ENCODE data around the gene TTC3. TPM values are rescaled to one million over a fixed set of nuclear protein-coding genes. Genes with fewer than 3 reads are reported as not detected.
"Not testable (repeated sequence)": the region's sequence is repeated elsewhere in the genome, so short reads cannot be mapped to it uniquely, and the experiment has no call there.

The TTC3 gene
- total RNA-seq, 1 donor from 2014 or later = 216 TPM

GRCh38 chr21:37106998-37107397 lies 33.9 kb downstream of the TTC3 start:
- no peak overlapping the region for H3K4me3 Mint-ChIP-seq
- H3K9me3 Mint-ChIP-seq = peaks cover 23% of the 10 kb centered on the region

GRCh38 chr21:37111029-37111428 lies 38.0 kb downstream of the TTC3 start:
- not testable (repeated sequence) for H3K27me3 Mint-ChIP-seq (ENCODE audit: low read depth); H3K4me1 Mint-ChIP-seq; H3K27ac Mint-ChIP-seq (ENCODE audit: unreplicated experiment); DNase-seq (ENCODE audit: low read depth, low spot score); H3K4me3 Mint-ChIP-seq
- peaks cover 66% of the 10 kb centered on the region for H3K36me3 Mint-ChIP-seq (ENCODE audit: low read depth)
- peaks cover 20% of the 10 kb centered on the region for H3K9me3 Mint-ChIP-seq

More at GRCh38 chr21:37106998-37107397, 33.9 kb downstream of the TTC3 start:
- no peak overlapping the region for H3K27ac Mint-ChIP-seq (ENCODE audit: unreplicated experiment)
- no peak for DNase-seq (ENCODE audit: low read depth, low spot score)
- no peaks in the 10 kb centered on the region for H3K27me3 Mint-ChIP-seq (ENCODE audit: low read depth)
- H3K36me3 Mint-ChIP-seq (ENCODE audit: low read depth) = peaks cover 71% of the 10 kb centered on the region
- TF ChIP-seq CTCF (conservative IDR thresholded peaks at IDR 0.05) = no peak
- no peaks in the 10 kb centered on the region for H3K4me1 Mint-ChIP-seq

- not testable (repeated sequence) for H3K9me3 Mint-ChIP-seq; H3K27me3 Mint-ChIP-seq (ENCODE audit: low read depth); H3K27ac Mint-ChIP-seq (ENCODE audit: unreplicated experiment); DNase-seq (ENCODE audit: low read depth, low spot score); H3K4me1 Mint-ChIP-seq; H3K4me3 Mint-ChIP-seq
- H3K36me3 Mint-ChIP-seq (ENCODE audit: low read depth) = peaks cover 40% of the 10 kb centered on the region
Observed at GRCh38 chr21:37114301-37114700, 41.2 kb downstream of the TTC3 start.

- not testable (repeated sequence) for H3K4me3 Mint-ChIP-seq; H3K9me3 Mint-ChIP-seq; H3K27ac Mint-ChIP-seq (ENCODE audit: unreplicated experiment); DNase-seq (ENCODE audit: low read depth, low spot score); H3K27me3 Mint-ChIP-seq (ENCODE audit: low read depth)
- Mint-ChIP-seq H3K36me3 (ENCODE audit: low read depth) (peaks cover 23% of the 10 kb centered on the region), H3K4me1 (peaks cover 10% of the 10 kb centered on the region)
Observed at GRCh38 chr21:37116459-37116858, 43.4 kb downstream of the TTC3 start.

- no peak for DNase-seq (ENCODE audit: low read depth, low spot score)
- no peaks in the 10 kb centered on the region for H3K27me3 Mint-ChIP-seq (ENCODE audit: low read depth)
- TF ChIP-seq CTCF (conservative IDR thresholded peaks at IDR 0.05) = no peak
- H3K36me3 Mint-ChIP-seq (ENCODE audit: low read depth) = peaks cover 19% of the 10 kb centered on the region
- H3K27ac Mint-ChIP-seq (ENCODE audit: unreplicated experiment) = no peak overlapping the region
- peaks cover 3% of the 10 kb centered on the region for H3K9me3 Mint-ChIP-seq
- peaks cover 10% of the 10 kb centered on the region for H3K4me1 Mint-ChIP-seq
- H3K4me3 Mint-ChIP-seq = no peak overlapping the region
Observed at GRCh38 chr21:37117204-37117603, 44.1 kb downstream of the TTC3 start.

- no peaks in the 10 kb centered on the region for H3K27me3 Mint-ChIP-seq (ENCODE audit: low read depth)
- H3K4me3 Mint-ChIP-seq = no peak overlapping the region
- H3K9me3 Mint-ChIP-seq = no peaks in the 10 kb centered on the region
- peaks cover 13% of the 10 kb centered on the region for H3K36me3 Mint-ChIP-seq (ENCODE audit: low read depth)
- no peak overlapping the region for H3K27ac Mint-ChIP-seq (ENCODE audit: unreplicated experiment)
- peaks cover 10% of the 10 kb centered on the region for H3K4me1 Mint-ChIP-seq
- DNase-seq (ENCODE audit: low read depth, low spot score) = no peak
- TF ChIP-seq CTCF (conservative IDR thresholded peaks at IDR 0.05) = no peak
Observed at GRCh38 chr21:37118187-37118826, 45.3 kb downstream of the TTC3 start.

GRCh38 chr21:37119421-37120218 lies 46.6 kb downstream of the TTC3 start:
- H3K4me1 Mint-ChIP-seq = peaks cover 10% of the 10 kb centered on the region
- H3K27me3 Mint-ChIP-seq (ENCODE audit: low read depth) = no peaks in the 10 kb centered on the region
- peak overlapping the region; percentile 12 for H3K27ac Mint-ChIP-seq (ENCODE audit: unreplicated experiment)
- no peak for DNase-seq (ENCODE audit: low read depth, low spot score)
- no peak overlapping the region for H3K4me3 Mint-ChIP-seq
- TF ChIP-seq CTCF (conservative IDR thresholded peaks at IDR 0.05) = no peak
- H3K9me3 Mint-ChIP-seq = no peaks in the 10 kb centered on the region
- H3K36me3 Mint-ChIP-seq (ENCODE audit: low read depth) = peaks cover 10% of the 10 kb centered on the region
